GM12801 (cell line): ENCODE results near the gene HIBADH.

ENCODE experiments used
- TF ChIP-seq, protein P1 (sequence below): IDR thresholded peaks from one replicate; pipeline ENCODE4 v1.5.1; 2011; ENCODE audit warnings: control low read depth; ENCODE audit not compliant: insufficient read length; ENCODE audit errors: extremely low read depth

Gene HIBADH

DNA sequence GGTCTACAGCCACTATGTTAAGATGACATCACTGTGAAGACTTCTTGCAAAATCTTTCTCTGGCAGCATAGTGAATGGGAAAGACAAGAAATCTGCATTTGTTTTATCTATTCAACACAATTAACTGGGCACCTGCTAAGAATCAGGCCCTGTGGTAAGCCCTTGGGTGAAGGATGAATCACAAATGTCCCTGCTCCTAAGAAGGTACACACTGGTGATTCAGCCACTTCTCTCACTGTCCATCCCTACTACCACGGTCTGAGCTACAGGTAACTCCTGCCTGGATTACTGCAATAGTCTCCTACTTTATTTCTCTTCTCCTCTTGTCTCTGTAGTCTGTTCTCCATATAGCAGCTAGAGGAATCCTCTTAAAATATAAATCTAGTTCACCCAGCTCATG, 116.1 kb downstream of the HIBADH start:
- TF ChIP-seq, protein P1, sequence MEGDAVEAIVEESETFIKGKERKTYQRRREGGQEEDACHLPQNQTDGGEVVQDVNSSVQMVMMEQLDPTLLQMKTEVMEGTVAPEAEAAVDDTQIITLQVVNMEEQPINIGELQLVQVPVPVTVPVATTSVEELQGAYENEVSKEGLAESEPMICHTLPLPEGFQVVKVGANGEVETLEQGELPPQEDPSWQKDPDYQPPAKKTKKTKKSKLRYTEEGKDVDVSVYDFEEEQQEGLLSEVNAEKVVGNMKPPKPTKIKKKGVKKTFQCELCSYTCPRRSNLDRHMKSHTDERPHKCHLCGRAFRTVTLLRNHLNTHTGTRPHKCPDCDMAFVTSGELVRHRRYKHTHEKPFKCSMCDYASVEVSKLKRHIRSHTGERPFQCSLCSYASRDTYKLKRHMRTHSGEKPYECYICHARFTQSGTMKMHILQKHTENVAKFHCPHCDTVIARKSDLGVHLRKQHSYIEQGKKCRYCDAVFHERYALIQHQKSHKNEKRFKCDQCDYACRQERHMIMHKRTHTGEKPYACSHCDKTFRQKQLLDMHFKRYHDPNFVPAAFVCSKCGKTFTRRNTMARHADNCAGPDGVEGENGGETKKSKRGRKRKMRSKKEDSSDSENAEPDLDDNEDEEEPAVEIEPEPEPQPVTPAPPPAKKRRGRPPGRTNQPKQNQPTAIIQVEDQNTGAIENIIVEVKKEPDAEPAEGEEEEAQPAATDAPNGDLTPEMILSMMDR: no peak

GRCh38 chr7:27535795-27536194, 126.9 kb downstream of the HIBADH start:
- TF ChIP-seq, protein P1: no peak

GRCh38 chr7:27533652-27534081, 129.0 kb downstream of the HIBADH start:
- TF ChIP-seq, protein P1: no peak

DNA sequence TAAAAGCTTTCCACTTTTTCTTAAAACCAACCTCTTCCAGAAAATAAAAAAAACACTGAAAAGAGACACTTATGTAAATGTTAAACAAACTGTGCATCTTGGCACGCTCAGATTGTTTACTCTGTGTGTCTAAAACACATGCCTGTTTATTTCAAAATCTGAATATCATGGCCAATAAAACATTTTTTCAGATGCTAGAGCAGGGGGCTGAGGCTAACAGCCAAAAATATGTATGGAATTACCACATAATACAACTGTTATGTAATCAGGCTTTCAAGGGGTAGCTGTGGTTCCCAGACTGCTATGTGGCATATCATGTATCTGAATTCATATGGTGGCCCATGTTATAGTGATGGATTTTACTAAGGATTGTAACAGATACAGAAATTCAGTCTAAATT, 130.4 kb downstream of the HIBADH start:
- TF ChIP-seq, protein P1: no peak

DNA sequence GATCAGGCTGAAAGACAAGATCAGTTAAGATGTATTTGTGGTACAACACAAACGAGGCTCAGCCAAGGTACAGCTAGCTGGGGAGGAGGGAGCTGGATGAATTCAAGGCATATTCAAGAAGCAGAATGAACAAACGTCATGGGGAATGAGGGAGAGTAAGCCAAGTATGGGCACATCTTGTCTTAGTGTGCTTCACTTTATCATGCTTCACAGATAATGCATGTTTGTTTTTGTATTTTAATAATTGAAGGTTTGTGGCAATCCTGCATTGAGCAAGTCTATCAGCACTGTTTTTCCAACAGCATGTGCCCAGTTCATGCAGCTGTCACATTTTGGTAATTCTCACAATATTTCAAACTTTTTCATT, 135.4 kb downstream of the HIBADH start:
- TF ChIP-seq, protein P1: no peak

- TF ChIP-seq, protein P1: no peak
Measured at GRCh38 chr7:27526611-27527347, 135.9 kb downstream of the HIBADH start.

DNA sequence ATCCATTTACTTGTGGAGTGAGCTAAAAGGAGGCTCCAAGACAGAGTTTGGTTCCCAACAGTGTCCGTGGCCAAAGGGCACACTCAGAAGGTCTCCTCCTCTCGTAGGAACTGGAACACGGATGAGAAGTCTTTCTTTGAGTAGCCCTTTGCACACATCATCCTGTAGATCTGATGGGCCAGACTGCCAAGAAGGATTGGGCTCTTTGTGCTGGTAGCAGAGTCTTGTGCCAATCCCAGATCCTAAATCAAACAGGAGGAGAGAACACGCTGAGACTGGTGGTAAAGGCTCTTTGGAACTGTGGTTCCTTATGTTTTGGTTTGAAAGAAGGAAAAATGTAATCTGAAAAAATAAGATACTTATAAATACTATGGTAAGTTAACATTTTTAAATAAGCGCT, 136.6 kb downstream of the HIBADH start:
- TF ChIP-seq, protein P1: no peak
